Stimulated activated naive CD4-positive, alpha-beta T cell (primary cell): ENCODE data around the gene ZBBX.
"Not testable (repeated sequence)": the region's sequence is repeated elsewhere in the genome, so short reads cannot be mapped to it uniquely, and the experiment has no call there.

Experiments used
- DNase-seq, 6 experiments: peaks; one replicate each; lab custom pipeline; 2025; lab: John Stamatoyannopoulos, UW

ZBBX gene, protein sequence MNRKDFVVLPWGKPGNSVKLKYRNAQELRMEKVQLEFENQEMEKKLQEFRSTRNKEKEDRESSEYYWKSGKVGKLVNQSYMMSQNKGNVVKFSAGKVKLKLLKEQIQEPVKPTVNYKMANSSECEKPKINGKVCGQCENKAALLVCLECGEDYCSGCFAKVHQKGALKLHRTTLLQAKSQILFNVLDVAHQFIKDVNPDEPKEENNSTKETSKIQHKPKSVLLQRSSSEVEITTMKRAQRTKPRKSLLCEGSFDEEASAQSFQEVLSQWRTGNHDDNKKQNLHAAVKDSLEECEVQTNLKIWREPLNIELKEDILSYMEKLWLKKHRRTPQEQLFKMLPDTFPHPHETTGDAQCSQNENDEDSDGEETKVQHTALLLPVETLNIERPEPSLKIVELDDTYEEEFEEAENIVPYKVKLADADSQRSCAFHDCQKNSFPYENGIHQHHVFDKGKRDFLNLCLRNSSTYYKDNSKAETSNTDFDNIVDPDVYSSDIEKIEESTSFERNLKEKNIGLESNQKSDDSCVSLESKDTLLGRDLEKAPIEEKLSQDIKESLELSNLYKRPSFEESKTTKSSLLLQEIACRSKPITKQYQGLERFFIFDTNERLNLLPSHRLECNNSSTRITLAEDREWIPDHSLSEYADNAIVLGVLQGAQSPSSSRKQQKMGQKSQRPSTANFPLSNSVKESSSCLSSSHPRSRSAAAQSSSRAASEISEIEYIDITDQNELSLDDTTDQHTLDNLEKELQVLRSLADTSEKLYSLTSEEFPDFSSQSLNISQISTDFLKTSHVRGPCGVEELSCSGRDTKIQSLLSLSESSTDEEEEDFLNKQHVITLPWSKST

DNA sequence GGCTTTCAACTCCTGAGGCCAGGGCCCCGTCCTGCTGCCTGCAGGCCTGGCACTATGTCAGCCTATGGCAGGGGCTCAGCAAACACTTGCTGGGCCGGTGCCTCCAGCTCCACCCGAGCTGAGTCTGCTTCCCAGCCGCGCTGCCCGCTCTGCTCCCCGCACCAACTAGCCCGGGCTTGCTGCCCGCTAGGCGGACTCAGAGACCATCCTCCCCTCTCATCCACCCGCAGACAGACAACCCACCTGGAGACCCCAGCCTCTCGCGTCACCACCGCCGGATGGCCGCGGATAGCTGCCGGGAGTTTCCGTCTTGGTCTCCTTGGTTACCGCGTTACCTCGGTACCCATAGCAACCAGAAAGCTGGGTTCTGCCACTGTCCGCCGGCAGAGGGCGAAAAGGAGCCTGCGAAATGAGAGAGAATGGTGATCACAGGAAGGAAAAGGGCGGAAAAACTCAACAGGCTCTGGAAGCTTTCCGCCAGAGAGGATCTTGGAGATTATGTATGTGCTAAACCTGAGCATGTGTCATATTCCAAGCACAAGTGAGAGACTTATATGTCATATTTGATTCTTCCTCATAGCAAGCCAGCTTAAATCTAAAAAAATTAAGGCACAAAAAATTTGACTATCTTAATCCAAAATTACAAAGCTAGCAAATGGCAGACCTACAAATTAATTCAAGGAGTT, at the start of gene ZBBX:
ZBBX (minus strand) TSS at position 294 of the 686 bp plus-strand sequence. CDS start 7,396 bp downstream, outside the sequence.
- DNase-seq = peak; percentile 72 to 87 (median 76)

DNA sequence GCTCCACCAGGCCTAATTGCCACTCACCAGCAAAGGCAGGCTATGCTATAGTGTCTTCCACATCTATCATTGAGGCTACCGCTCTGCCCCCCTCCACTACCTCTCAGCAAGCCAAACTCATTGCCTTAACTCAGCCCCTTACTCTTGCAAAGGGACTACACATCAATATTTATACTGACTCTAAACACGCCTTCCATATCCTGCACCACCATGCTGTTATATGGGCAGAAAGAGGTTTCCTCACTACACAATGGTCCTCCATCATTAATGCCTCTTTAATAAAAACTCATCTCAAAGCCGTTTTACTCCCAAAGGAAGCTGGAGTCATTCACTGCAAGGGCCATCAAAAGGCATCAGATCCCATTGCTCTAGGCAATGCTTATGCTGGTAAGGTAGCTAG, 46.9 kb upstream of the ZBBX start:
- not testable (repeated sequence) for DNase-seq

DNA sequence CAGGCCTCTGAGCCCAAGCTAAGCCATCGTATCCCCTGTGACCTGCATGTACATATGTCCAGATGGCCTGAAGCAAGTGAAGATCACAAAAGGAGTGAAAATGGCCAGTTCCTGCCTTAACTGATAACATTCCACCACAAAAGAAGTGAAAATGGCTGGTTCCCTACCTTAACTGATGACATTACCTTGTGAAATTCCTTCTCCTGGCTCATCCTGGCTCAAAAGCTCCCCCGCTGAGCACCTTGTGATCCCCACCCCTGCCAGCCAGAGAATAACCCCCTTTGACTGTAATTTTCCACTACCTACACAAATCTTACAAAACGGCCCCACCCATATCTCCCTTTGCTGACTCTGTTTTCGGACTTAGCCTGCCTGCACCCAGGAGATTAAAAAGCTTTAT, 42.3 kb upstream of the ZBBX start:
- not testable (repeated sequence) for DNase-seq

DNA sequence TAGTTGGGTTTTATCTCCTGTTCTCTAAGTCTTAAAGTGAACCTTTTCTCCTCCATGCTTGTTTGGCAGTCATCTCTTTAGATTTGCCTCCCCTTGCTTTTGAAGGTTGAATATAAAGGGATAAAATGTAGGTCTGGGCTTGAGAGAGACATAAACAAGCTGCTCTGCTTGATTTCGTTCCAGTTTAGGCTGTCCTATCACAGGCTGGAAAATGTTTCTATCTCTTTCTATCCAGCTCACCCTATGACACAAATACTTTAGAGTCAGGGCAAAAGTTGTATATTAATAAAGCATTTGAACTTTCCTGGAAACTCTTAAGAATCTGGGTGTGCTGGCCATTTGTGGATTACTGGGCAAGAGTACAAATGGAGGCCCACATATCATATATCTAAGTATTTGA, 29.5 kb upstream of the ZBBX start:
- no peak for DNase-seq

DNA sequence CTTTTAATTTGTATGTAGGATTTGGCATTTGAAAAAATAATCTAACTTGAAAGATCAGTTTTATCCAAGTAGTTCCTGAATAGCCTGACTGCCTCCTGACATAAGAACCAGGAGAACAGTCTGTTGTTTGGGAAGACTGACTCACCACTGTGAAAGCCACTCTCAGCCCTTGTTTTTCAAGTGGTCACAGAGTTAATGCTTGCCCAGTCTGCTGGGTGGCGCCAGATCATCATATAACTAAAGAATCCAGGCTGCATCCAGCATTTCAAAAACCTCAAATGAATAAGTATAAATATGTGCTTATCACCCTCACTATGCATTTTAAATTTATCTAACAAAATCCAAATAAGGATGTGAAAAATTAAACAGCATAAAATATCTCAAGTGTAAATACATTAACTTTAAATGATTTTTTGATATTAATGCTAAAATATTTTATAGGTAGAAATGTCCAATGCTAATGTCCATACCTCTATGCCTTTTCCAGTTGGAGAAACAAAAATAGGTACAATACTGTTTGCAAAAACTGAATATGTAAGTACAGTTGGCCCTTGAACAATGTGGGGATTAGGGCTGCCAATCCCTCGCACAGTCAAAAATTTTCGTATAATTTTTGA, 26.9 kb upstream of the ZBBX start:
- no peak for DNase-seq

DNA sequence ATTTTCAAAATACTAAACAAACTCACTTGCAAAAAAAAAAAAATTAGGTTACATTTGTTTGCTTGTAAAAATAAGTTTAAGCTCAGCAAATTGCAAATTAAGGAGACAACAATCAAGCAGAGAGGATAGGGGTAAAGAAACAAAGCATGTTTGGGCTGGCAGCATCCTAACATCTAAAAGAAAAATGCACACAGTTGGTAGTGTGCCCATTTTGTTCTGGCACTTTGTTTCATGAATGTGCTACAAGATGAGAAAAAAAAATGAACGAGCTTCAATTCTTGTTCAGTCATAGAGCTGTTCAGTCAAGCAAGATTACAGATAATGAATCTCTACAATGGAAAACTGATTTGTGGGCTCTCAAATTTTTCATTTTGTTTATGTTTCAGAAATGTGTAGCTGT, 17.7 kb upstream of the ZBBX start:
- DNase-seq = no peak

DNA sequence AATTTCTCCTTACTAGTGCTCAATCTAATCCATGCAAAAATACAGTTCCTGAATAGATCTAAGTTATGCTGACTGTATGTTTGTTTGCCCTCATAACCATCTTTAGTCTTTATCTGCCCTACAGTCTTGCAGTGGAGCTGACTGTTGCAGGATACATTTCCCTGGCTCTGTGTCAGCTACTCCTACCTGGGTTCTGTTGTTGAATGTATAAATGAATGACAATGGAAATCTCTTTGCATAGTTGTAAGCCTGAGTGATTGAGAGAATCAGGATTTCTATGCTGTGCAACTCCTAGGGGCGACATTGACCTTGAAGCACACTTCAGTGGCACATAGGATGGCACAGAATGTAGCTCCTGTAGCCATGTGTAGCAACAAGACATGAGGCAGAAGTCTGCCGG, 16.0 kb upstream of the ZBBX start:
- no peak for DNase-seq

DNA sequence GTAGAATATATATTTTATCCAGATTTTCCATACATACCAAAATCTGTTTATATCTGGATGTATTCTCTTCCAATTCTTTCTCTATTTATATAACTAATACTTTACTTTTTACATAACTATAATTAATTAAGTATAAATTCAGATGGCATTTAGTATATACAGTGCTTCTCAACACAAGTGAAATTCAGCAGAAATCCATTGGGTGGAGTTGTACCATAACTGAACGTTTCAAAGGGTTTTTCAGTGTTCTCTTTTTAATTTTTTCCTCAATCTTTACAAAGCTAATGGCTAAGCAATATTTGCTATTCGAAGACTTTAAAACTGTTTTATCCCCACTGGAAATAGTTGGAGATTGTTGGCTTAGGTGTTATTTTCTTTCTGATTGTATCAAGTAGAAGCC, 13.9 kb upstream of the ZBBX start:
- DNase-seq = no peak

DNA sequence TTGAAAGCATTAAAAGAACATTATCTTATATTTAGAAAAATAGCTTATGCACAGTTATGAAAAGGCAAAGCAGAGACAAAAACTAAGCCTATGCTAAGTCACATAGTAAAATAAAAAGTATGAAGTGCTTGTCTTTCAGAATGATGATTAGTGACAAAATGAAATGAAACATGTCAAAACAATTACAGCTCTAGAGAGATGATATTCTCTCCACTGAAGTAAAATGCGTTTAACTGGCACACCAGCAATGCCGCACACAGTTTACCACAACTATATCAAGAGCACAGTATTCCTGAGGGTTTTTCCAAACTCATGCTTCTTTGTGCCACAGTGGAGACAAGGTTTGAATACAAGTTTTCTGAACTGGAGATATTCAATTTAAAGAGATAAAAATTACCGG, 2.1 kb upstream of the ZBBX start:
- DNase-seq = no peak

DNA sequence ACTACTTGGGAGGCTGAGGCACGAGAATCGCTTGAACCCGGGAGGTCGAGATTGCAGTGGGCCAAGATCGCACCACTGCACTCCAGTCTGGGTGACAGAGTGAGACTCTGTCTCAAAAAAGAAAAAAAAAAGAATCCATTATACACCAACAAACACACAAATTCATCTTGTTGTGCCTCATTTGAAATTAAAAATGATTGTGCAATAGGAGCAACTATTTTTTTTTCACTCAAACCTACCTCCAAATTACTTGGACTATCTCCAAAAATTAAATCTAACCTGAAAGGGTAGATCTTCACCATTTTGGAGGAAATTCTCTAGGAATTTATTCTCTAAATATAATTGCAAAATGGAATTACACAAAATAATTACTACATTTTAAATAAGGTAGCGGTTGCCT, 4.6 kb downstream of the ZBBX start:
- no peak for DNase-seq

DNA sequence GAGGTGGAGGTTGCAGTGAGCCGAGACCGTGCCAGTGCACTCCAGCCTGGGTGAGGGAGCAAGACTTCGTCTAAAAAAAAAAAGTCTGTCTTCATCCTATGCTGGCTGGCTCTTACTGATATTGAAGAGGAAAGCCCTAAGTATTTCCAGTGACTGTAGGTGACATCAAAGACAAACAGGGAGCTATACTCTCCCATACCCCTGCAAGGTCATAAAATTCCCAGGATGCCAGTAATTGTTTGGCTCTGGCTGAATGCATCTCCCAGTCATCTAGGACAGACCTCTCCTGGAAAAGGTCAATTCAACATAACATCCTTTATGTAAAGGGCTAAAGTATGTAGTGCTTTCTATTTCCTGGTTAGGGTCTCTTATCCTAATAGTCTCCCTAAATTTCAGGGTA, 8.0 kb downstream of the ZBBX start:
- DNase-seq = no peak

DNA sequence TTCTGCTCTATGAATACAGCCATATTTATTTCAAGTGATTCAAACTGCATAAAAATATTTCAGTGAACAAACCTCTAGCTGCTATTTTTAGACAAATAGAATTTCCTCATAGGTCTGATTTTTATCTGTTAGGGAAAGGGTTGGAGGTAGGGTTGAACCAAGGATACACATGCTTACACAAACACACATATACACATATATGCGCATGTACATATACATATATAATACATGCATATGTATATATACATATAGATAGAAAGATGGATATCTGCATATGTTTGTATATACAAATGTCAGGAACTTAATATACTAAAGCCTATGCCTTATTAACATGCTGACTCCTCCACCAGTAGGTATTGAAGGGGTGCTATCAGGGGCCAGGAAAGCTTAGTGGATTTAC, 18.1 kb downstream of the ZBBX start:
- DNase-seq = no peak

DNA sequence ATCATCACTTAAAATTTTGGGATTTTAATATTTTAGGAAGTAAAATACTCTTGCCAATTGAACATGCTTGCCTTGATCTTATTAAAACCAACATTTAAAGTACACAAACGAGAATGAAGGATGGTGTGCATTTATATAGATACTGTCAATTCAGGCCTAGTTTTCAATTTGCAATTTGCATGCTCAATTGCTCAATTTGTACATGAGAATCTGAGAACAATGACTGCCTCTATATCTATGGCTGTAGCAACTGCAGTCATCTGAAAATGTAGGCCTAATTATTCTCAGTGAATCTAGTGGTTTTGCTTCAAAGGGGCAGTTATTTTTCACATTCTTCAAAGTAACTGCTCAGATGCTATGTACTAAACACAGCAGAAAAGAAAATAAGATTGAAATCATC, 18.8 kb downstream of the ZBBX start:
- DNase-seq = no peak

DNA sequence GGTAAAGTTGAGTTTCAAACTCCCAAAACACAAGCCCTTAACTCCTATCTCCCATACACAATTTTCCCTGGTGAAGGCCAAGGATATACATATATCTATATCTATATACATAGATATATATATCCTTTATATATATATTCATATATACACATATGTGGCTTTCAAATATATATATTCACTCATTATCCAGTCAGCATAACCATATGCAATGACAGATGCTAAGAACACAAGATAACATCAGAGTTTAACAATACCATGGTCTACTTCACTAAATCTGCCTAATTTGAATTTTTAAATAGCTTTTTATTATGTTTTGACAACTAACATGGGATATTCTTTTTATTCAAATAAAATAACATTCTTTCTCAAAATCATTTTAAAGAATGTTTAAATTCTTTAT, 24.7 kb downstream of the ZBBX start:
- DNase-seq = no peak

DNA sequence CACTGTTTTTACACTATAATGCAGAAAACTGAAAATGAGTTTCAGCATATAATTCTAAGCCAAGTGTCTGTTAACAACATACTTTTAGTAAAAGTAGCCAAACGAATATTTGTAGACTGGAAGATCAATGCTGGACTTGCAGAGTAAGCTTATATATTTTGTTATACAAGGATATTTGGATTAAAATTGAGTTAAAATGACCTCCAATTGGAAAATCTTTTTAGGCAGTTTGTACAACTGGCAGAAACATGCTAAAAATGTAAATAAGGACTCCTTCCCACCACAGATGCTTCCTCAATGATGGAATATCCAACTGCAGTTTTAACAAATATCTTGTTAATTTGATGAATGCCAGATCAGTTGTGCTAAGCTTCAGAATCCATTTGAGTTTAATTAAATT, 25.3 kb downstream of the ZBBX start:
- no peak for DNase-seq

DNA sequence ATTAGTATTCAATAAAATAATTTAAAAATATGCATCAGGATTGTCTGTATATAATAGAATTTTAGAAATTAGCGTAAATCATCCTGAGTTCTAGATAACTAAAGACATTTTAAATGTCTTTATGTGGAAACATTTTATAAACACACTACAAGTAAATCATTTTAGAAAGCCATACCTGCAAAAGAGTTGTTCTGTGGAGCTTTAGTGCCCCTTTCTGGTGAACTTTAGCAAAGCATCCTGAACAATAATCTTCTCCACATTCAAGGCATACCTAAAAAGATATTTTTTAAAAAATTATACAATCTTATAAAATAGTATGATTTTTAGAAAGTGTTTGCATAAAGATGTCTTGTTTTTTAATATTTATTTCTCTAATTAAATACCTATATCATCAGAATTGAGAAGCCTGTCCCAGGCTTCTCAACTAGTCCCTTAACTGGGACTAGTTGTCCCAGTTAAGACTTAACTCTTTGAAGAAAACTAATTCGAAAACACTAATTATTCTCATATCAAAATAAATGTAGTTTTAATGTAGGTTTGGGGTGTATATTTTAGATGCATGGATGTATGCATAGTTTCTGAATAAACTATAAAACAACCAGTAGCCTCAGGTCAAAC, 29.7 kb downstream of the ZBBX start:
- DNase-seq = no peak

DNA sequence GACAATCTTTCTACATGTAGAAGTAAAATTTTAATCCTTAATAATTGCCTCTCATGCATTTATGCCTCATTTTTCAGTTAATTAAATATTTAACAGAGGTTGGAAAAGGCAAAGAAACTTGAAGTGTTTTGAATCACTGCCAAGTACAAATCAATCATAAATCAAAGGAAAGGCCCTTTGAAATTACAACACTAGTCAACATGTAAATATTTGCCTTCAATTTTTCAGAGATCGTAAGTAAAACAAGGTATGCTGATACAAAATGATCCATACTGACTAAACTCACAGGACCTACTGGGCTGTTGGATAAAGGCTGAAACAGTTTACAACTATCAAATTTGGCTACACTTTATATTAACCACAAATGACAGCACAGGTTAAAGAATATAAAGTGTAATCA, 33.9 kb downstream of the ZBBX start:
- no peak for DNase-seq

DNA sequence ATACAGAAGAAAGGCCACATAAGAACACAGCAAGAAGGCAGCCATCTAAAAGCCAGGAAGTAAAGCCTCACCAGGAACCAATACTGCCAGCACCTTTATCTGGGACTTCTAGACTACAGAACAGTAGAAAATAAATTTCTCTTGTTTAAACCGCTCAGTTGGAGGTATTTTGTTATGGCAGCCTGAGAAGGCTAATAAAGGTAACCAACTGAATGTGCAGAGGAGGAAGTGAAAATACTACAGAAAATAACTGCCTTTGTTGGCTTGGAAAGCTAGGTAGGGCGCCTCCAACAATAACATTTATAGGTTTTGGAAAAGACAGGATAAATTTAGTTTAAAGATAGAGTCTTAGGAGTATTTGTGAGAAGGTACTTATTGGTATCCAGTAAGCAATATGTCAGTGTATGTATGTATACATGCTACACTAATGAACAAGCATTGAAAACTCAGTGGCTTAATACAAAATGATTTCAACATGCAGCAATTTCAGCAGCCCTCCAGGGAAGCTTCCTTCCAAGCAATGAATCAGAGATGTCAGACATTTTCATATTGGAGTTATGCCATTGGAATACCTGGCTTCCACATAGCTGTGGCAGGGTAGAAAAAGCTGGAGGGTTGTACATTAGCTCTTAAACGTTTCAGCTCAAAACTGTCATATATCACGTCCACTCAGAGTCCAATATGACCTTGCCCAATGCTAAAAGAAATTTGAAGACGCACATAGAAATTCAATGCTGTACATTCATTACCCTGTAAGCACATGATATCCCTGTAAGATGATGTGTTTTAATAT, 48.9 kb downstream of the ZBBX start:
- DNase-seq = no peak

DNA sequence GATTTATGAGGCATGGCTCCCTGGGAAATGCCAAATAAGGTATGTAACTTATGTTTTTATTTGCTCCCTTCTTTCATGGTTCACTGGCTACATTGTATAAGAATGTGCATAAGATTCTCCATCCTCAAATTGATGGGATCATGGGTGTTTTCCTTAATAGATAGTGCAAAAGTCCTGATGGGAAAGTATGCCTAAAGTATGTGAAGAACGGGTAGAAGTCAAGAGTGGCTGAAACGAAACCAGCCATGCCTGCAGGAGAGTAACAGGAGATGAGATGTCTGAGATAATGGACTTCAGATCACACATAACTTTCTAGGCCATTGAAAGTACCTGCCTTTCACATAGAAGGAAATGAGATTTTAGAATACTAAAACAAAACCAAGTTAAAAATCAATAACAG, 56.5 kb downstream of the ZBBX start:
- no peak for DNase-seq

DNA sequence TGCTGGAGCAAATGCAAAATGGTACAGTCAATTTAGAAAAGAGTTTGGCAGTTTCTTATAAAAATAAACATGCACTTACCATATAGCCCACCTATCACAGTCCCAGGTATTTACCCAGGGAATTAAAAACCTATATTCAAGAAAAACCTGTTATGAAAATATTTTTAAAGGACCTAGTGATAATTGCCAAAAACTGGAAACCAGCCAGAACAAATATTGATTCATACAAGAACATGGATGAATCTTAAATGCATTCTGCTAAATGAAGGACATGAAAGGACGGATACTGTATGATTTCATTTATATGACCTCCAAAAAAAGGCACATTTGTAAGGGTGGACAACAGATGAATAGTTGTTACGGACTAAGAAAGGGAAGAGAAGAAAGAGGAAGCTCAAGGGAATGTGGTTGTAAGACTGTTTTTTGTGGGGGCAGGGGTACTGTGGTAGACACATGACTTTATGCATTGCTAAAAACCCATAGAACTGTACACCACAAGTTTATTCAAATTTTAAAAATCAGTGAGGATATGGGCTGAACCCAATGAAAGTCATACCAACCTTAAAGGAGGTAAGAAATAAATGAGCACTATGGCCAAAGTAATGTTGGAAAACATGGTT, 61.0 kb downstream of the ZBBX start:
- no peak for DNase-seq

DNA sequence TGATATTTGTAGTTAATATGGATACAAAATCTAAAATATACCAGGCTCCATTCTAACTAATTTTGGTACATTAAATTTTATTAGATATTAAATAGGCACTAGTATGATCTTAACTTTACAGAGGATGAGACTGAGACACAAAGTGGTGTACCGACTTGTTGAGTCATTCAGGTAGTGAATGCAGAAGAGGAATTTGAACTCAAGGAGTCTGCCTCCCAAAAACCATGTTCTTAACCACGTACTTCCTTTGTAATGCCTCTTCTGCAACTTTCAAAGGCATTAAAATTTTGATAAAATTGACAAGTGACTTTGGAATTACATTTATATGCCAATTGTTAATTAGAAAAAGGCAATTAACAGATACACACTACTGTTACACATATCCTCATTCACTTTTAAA, 61.8 kb downstream of the ZBBX start:
- no peak for DNase-seq
